BLaER1 treated with 17β-estradiol and CSF1 and Interleukin-3, amounts not matched to agents 10 nM and 100 nM (cell line): ENCODE data around the gene SIRPA.

Source experiments
- H3K27ac ChIP-seq, 11 experiments: shearing (Covaris generic); formaldehyde crosslinking; 2 replicates each; pipeline ENCODE4 v1.8.1; 2022
- H3K27me3 ChIP-seq, 11 experiments: shearing (Covaris generic); formaldehyde crosslinking; 2 replicates each; pipeline ENCODE4 v1.8.1; 2022
- H3K36me3 ChIP-seq, 11 experiments: shearing (Covaris generic); formaldehyde crosslinking; 2 replicates each; pipeline ENCODE4 v1.8.1; 2022
- H3K4me1 ChIP-seq, 10 experiments: shearing (Covaris generic); formaldehyde crosslinking; 2 replicates each; pipeline ENCODE4 v1.8.1; 2022
- H3K4me2 ChIP-seq, 11 experiments: shearing (Covaris generic); formaldehyde crosslinking; 2 replicates each; pipeline ENCODE4 v1.8.1; 2022
- H3K4me3 ChIP-seq, 10 experiments: shearing (Covaris generic); formaldehyde crosslinking; 2 replicates each; pipeline ENCODE4 v1.8.1; 2022
- H3K9ac ChIP-seq, 11 experiments: shearing (Covaris generic); formaldehyde crosslinking; 2 replicates each; pipeline ENCODE4 v1.8.1; 2022
- H3K9me3 ChIP-seq, 11 experiments: shearing (Covaris generic); formaldehyde crosslinking; replicated peaks in 1 of 11; 2 replicates each; pipeline ENCODE4 v1.8.1; 2022
- H4K20me1 ChIP-seq, 11 experiments: shearing (Covaris generic); formaldehyde crosslinking; 2 replicates each; pipeline ENCODE4 v1.8.1; 2022
- Cebpa-rat ChIP-seq, 11 experiments: shearing (Covaris generic); IDR thresholded peaks; 2 replicates each; pipeline ENCODE4 v1.8.1; 2022

SIRPA gene

GRCh38 chr20:1905009-1905408 is 9.8 kb downstream of the SIRPA start:
- Histone ChIP-seq H3K4me3 (no peak overlapping the region), H3K4me2 (0 out of 22 replicates have a peak overlapping the region, but pooled peaks of 2 of the 11 experiments have one; percentile 8 to 16), H3K9ac (peak overlapping the region in 1 of 11 experiments; percentile 50; a peak in 2 of 22 replicates), H3K4me1 (peaks cover 0 to 95% (median 17%) of the 10 kb centered on the region in 10 experiments; a peak in 17 of 20 replicates), H3K27ac (no peak overlapping the region), H3K36me3 (peaks cover 0 to 100% (median 63%) of the 10 kb centered on the region in 11 experiments; a peak in 15 of 22 replicates), H4K20me1 (peaks cover 0 to 100% (median 100%) of the 10 kb centered on the region in 11 experiments; a peak in 20 of 22 replicates), H3K27me3 (no peaks in the 10 kb centered on the region), H3K9me3 (no peaks in the 10 kb centered on the region)
- no peak for TF ChIP-seq Cebpa-rat (IDR thresholded peaks at IDR 0.05)

- no peak for TF ChIP-seq Cebpa-rat (IDR thresholded peaks at IDR 0.05)
- H4K20me1 ChIP-seq, result peaks cover 0 to 100% (median 100%) of the 10 kb centered on the region in 11 experiments; a peak in 20 of 22 replicates
These were observed 10.5 kb downstream of the SIRPA start for GRCh38 chr20:1905693-1906092.

GRCh38 chr20:1906361-1907051 is 11.3 kb downstream of the SIRPA start:
- no peak overlapping the region for H3K4me3 ChIP-seq
- H3K4me2 ChIP-seq, result peak overlapping the region in 3 of 11 experiments; percentile 16 to 26 (median 25); a peak in 5 of 22 replicates
- peak overlapping the region in 2 of 11 experiments; percentile 50 to 68; a peak in 3 of 22 replicates for H3K9ac ChIP-seq
- no peaks in the 10 kb centered on the region for H3K9me3 ChIP-seq
- peaks cover 0 to 100% (median 55%) of the 10 kb centered on the region in 11 experiments; a peak in 15 of 22 replicates for H3K36me3 ChIP-seq
- H4K20me1 ChIP-seq, result peaks cover 0 to 100% (median 100%) of the 10 kb centered on the region in 11 experiments; a peak in 20 of 22 replicates
- no peaks in the 10 kb centered on the region for H3K27me3 ChIP-seq
- no peak for TF ChIP-seq Cebpa-rat (IDR thresholded peaks at IDR 0.05)
- peak overlapping the region in 1 of 11 experiments; percentile 8; a peak in 1 of 22 replicates for H3K27ac ChIP-seq
- peaks cover 0 to 85% (median 9%) of the 10 kb centered on the region in 10 experiments; a peak in 12 of 20 replicates for H3K4me1 ChIP-seq

More at GRCh38 chr20:1905693-1906092, 10.5 kb downstream of the SIRPA start:
- Histone ChIP-seq H3K4me1 (peaks cover 0 to 93% (median 10%) of the 10 kb centered on the region in 10 experiments; a peak in 16 of 20 replicates), H3K4me2 (peak overlapping the region in 2 of 11 experiments; percentile 25 to 26; a peak in 2 of 22 replicates), H3K27me3 (no peaks in the 10 kb centered on the region), H3K9ac (peak overlapping the region in 2 of 11 experiments; percentile 50 to 68; a peak in 2 of 22 replicates), H3K36me3 (peaks cover 0 to 100% (median 60%) of the 10 kb centered on the region in 11 experiments; a peak in 15 of 22 replicates), H3K27ac (no peak overlapping the region), H3K9me3 (no peaks in the 10 kb centered on the region), H3K4me3 (no peak overlapping the region)

GRCh38 chr20:1907586-1907985 is 12.4 kb downstream of the SIRPA start:
- Histone ChIP-seq H3K4me2 (peak overlapping the region in 3 of 11 experiments; percentile 4 to 26 (median 19); a peak in 1 of 22 replicates), H3K36me3 (peaks cover 0 to 100% (median 53%) of the 10 kb centered on the region in 11 experiments; a peak in 14 of 22 replicates), H3K4me3 (no peak overlapping the region), H3K4me1 (peaks cover 0 to 82% (median 9%) of the 10 kb centered on the region in 10 experiments; a peak in 12 of 20 replicates), H3K27me3 (no peaks in the 10 kb centered on the region), H4K20me1 (peaks cover 0 to 100% (median 100%) of the 10 kb centered on the region in 11 experiments; a peak in 20 of 22 replicates), H3K27ac (no peak overlapping the region), H3K9me3 (no peaks in the 10 kb centered on the region), H3K9ac (peak overlapping the region in 2 of 11 experiments; percentile 50 to 68; a peak in 1 of 22 replicates)
- TF ChIP-seq Cebpa-rat (IDR thresholded peaks at IDR 0.05), result no peak

- Histone ChIP-seq H3K27ac (no peak overlapping the region), H3K4me2 (no peak overlapping the region), H3K4me3 (no peak overlapping the region), H3K4me1 (peaks cover 0 to 83% (median 11%) of the 10 kb centered on the region in 10 experiments; a peak in 12 of 20 replicates), H3K9me3 (no peaks in the 10 kb centered on the region), H3K9ac (no peak overlapping the region), H4K20me1 (peaks cover 0 to 100% (median 100%) of the 10 kb centered on the region in 11 experiments; a peak in 20 of 22 replicates), H3K36me3 (peaks cover 0 to 100% (median 51%) of the 10 kb centered on the region in 11 experiments; a peak in 14 of 22 replicates), H3K27me3 (no peaks in the 10 kb centered on the region)
- no peak for TF ChIP-seq Cebpa-rat (IDR thresholded peaks at IDR 0.05)
These were observed 13.0 kb downstream of the SIRPA start for GRCh38 chr20:1908191-1908590.

GRCh38 chr20:1909097-1909496 is 13.9 kb downstream of the SIRPA start:
- Histone ChIP-seq H3K27me3 (no peaks in the 10 kb centered on the region), H3K36me3 (peaks cover 0 to 100% (median 60%) of the 10 kb centered on the region in 11 experiments; a peak in 14 of 22 replicates), H4K20me1 (peaks cover 0 to 100% (median 100%) of the 10 kb centered on the region in 11 experiments; a peak in 20 of 22 replicates), H3K9ac (no peak overlapping the region), H3K4me2 (peak overlapping the region in 1 of 11 experiments; percentile 1; a peak in 1 of 22 replicates), H3K4me1 (peaks cover 0 to 81% (median 11%) of the 10 kb centered on the region in 10 experiments; a peak in 12 of 20 replicates), H3K9me3 (no peaks in the 10 kb centered on the region), H3K4me3 (no peak overlapping the region), H3K27ac (no peak overlapping the region)
- TF ChIP-seq Cebpa-rat (IDR thresholded peaks at IDR 0.05), result no peak

GRCh38 chr20:1911536-1911935 is 16.3 kb downstream of the SIRPA start:
- H3K27me3 ChIP-seq, result no peaks in the 10 kb centered on the region
- peaks cover 0 to 100% (median 98%) of the 10 kb centered on the region in 11 experiments; a peak in 18 of 22 replicates for H4K20me1 ChIP-seq
- H3K9me3 ChIP-seq, result no peaks in the 10 kb centered on the region
- no peak overlapping the region for H3K4me3 ChIP-seq
- no peak overlapping the region for H3K4me2 ChIP-seq
- no peak overlapping the region for H3K27ac ChIP-seq
- no peak overlapping the region for H3K9ac ChIP-seq
- H3K36me3 ChIP-seq, result peaks cover 0 to 100% (median 63%) of the 10 kb centered on the region in 11 experiments; a peak in 17 of 22 replicates
- H3K4me1 ChIP-seq, result peaks cover 0 to 78% (median 6%) of the 10 kb centered on the region in 10 experiments; a peak in 12 of 20 replicates
- TF ChIP-seq Cebpa-rat (IDR thresholded peaks at IDR 0.05), result no peak

GRCh38 chr20:1912053-1912452 is 16.8 kb downstream of the SIRPA start:
- Histone ChIP-seq H3K9ac (no peak overlapping the region), H3K9me3 (no peaks in the 10 kb centered on the region), H3K36me3 (peaks cover 0 to 100% (median 63%) of the 10 kb centered on the region in 11 experiments; a peak in 17 of 22 replicates), H3K27ac (no peak overlapping the region), H3K4me3 (no peak overlapping the region), H3K27me3 (no peaks in the 10 kb centered on the region), H4K20me1 (peaks cover 0 to 100% (median 98%) of the 10 kb centered on the region in 11 experiments; a peak in 18 of 22 replicates), H3K4me1 (peaks cover 0 to 78% (median 4%) of the 10 kb centered on the region in 10 experiments; a peak in 12 of 20 replicates), H3K4me2 (0 out of 22 replicates have a peak overlapping the region, but pooled peaks of 1 of the 11 experiments have one; percentile 7)
- no peak for TF ChIP-seq Cebpa-rat (IDR thresholded peaks at IDR 0.05)
